GM18508 (cell line): Measurements from ENCODE around the gene LDLRAD1.
"Not testable (repeated sequence)": the region's sequence is repeated elsewhere in the genome, so short reads cannot be mapped to it uniquely, and the experiment has no call there.

ENCODE experiments used
- ATAC-seq: cut with Tn5 transposase; IDR thresholded peaks from one replicate; pipeline ENCODE4 v1.9.1; 2021; ENCODE audit warnings: moderate number of reproducible peaks; ENCODE audit not compliant: insufficient read depth, unreplicated experiment

The LDLRAD1 gene

DNA sequence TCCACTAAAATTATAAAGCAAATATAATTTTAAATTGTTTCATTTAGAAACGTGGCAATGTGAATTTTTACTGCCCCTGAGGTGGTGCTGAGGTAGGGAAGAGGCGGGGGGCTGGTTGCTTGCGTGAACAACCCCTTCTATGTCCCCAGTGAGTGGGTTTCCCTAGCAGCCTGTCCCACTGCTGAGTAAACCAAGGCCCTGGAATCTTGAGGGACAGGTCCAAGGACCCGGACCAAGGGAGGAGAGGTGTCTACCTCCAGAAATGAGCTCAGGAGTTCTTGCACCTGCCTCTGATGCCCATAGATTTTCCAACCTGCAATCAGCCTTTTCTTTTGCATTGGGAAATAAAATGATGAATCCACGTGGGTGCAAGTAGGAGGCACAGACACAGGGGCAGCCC is 649 bp upstream of the LDLRAD1 start:
- no peak for ATAC-seq

DNA sequence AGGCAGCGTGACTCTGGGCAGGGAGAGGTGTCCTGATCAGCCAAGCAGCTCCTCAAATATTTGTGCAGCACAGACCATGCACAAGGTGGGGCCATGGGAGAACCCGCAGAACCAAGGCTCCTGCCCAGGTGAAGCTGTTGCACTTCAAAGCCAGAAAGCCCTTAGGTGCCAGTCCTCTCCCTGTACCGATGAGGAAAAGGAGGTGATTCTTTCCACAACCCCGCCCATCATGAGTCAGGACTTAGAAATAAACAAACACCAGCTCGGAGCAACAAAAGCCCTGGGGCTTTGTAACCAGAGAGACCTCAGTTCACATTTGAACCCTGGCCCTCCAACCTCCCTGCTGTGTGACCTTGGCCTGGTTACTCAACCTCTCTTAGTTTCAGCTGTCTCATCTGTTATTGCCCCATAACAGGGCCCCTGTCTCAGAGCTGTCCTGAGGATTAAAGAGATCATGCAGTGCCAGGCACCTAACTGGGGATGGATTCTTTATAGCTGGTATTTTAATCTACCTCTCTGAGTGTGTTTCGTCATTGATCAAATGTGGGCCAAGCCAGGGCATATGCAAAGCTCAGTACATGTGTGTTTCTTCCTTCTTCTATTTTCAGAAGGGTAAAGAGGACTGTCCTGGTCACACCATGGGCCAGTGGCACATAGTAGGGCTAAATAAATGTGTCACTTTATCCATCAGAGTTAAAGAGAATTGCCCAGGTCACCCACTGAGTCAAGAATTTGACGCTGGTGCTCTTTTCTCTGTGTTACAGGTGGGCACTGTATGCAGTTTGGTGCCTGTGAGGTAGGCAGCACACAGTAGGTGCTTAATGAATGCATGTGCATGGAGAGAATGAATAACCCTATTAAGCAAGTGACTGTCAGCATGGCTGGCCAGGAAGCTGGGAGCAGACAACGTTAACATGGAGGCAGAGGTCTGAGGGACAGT is 1.4 kb downstream of the LDLRAD1 start:
- ATAC-seq, result no peak

GRCh38 chr1:54014009-54014629 is 3.9 kb downstream of the LDLRAD1 start:
- ATAC-seq, result no peak

DNA sequence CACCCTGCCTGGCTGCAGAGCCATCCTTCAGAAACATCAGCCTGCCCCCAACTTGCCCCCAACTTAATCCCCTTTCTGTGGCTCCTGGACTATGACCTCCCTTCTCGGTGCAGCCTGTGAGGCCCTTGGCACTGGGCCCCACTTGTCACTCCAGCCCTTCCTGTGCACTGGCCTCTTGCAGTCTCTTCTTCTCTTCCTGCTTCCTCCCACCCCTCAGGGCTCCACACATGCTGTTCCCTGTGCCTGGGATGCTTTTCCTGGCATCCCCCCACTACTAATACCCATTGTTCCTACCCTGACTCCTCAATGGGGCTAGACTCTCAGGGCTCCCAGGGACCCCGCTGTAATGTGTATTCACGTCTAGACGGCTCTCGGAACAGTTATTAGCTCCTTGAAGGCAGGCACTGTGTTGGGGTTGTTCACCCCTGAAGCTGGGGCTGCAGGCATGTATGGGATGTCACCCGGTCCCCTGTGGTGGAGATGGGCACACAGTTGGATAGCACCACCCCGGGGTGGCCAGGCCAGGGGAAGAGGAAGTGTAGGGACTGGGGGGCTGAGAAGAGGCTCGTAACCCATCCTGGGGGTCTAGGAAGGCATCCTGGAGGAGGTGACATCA is 4.5 kb downstream of the LDLRAD1 start:
- ATAC-seq, result no peak

DNA sequence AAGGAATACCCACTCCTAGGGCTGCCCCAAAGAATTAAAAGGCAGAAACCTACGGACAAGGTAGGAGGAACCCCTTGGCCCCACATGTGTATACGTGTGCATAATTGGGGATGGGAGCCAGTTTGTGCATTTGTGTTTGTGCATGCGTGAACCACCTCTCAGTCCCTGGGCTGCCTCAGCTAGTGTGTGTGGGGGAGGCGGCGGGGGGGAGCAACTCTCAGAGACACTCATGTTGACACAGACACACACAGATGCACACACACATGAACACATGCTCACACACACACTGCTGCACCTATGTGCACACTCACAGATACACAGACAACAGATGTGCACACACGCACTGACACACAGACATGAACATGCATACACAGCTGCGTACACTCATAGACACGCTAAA is 5.1 kb downstream of the LDLRAD1 start:
- ATAC-seq, result no peak

- ATAC-seq, result no peak
These were observed 6.0 kb downstream of the LDLRAD1 start for GRCh38 chr1:54012008-54012325.

DNA sequence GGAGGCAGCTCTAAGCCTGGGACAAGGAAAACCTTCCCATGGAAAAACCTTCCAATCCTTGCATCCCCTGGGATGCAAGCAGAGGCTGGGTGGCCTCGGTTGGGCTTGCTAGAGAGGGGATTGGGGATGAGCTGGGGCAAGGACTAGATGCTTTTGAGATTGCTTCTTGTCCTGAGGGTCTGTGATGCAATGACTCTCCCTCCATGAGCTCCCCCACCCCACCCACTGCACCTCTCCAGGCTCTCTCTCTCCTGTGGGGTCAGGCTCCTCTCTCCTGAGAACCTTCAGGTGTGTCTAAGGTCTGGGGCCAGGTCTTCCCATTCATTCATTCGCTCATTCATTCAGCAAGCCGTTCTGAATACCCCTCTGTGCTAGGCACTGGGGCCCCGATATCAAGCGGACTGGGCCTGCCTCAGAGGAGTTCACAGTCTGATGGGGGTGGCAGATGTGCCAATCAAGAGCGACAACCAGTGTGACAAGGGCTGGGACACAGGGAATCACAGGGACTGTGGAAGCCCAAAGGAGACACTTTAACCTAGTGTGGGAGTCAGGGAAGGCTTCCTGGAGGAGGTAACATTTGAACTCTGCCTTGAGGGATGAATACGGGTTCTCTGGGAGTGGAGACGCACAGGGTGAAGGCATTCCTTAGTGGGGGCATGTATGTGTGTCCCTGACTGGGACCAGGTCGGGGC is 6.5 kb downstream of the LDLRAD1 start:
- ATAC-seq, result no peak

DNA sequence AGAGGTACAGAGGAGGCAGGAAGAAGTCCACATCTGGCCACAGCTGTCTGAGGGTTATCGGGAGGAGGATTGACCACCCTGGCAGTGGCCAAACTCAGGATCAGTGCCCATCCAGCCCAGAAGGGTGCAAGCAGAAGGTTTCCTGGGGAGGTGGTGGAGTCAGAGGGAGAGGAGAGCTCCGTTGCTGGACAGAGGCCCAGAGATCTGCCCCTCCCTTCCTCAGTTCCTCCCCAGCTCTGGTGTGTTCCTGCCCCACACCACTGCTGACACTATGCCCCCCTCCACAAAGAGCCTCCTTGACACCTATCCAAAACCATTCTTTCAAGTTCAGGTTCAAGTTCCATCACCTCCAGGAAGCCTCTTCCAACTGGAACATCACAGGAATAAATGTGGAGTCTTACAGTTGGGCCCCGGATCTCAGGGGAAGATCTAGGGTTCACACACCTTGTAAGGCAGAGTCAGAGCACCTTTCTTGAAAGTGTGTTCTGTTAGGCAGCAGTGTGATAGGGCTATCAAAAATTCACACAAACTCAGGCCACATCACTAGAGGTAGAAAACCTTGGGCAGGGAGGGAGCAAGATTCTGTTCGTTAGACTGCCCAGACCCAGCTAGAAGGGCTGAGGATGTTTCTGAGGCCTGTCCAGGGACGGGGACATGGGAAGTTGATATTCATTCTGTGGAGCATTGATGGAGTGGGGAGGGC is 7.4 kb downstream of the LDLRAD1 start:
- ATAC-seq, result no peak

- ATAC-seq, result no peak
These were observed 8.6 kb downstream of the LDLRAD1 start for GRCh38 chr1:54009406-54009805.

DNA sequence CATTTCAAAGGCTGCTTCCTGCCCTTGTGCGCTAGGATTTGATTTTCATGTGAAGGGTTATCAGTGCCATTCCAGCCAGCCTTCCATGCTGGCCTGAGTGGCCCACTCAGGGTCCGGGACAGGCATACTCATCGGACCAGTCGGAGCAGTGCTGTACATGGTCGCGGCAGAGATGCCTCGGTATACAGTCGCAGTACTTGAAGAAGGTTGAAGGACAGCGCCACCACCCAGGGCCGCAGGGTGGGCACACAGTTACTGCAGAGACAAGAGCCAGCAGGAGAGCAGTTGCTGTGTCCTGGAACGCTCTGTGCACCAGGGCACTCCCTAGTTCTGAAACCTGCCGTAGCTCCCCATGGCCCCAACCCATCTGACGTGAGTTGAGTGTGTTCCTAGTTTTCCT is 9.1 kb downstream of the LDLRAD1 start:
- ATAC-seq, result no peak

GRCh38 chr1:54007613-54008012 is 10.4 kb downstream of the LDLRAD1 start:
- no peak for ATAC-seq

- no peak for ATAC-seq
These were observed 11.5 kb downstream of the LDLRAD1 start for GRCh38 chr1:54006508-54006907.

- ATAC-seq, result no peak
These were observed 13.4 kb downstream of the LDLRAD1 start for GRCh38 chr1:54004481-54005049.

DNA sequence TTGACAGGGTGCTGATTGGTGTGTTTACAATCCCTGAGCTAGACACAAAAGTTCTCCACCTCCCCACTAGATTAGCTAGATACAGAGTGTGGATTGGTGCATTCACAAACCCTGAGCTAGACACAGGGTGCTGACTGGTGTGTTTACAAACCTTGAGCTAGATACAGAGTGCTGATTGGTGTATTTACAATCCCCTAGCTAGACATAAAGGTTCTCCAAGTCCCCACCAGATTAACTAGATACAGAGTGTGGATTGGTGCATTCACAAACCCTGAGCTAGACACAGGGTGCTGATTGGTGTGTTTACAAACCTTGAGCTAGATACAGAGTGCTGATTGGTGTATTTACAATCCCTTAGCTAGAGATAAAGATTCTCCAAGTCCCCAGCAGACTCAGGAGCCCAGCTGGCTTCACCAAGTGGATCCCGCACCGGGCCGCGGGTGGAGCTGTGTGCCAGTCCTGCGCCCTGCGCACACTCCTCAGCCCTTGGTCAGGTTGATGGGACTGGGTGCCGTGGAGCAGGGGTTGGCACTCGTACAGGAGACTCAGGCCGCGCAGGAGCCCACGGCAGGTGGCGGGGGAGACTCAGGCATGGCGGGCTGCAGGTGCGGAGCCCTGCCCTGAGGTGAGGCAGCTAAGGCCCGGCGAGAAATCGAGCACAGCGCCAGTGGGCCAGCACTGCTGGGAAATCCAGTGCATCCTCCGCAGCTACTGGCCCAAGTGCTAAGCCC is 14.1 kb downstream of the LDLRAD1 start:
- ATAC-seq, result not testable (repeated sequence)

DNA sequence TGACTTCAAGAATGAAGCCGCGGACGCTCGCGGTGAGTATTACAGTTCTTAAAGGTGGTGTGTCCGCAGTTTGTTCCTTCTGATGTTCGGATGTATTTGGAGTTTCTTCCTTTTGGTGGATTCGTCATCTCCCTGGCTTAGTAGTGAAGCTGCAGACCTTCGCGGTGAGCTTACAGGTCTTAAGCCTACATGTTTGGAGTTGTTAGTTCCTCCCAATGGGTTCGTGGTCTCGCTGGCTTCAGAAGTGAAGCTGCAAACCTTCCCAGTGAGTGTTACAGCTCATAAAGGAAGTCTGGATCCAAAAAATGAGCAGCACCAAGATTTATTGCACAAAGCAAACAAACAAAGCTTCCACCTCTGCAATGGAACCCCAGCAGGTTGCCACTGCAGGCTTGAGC is 14.7 kb downstream of the LDLRAD1 start:
- no peak for ATAC-seq

DNA sequence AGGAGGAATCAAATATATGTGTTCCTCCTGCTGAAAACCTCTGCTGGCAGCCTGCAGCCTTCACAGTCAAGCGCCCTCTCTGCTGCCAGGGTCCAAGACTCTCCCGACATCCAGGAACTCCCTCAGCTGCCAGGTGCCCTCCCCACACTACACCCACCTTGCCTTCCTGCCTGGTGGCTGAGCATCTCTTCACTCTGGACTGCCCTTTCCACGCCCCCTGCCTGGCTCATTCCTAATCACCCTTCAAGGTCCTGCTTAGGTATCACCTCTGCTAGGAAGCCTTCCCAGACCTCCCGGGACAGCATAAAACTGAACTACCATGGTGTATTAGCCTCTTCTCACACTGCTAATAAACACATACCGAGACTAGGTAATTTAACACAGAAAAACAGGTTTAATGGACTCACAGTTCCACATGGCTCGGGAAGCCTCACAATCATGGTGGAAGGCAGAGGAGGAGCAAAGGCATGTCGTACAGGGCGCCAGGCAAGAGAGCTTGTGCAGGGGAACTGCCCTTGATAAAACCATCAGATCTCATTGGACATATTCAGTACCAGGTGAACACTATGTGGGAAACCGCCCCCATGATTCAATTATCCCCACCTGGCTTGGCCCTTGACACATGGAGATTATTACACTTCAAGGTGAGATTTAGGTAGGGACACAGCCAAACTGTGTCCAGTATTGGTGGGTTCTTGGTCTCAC is 15.3 kb downstream of the LDLRAD1 start:
- no peak for ATAC-seq

DNA sequence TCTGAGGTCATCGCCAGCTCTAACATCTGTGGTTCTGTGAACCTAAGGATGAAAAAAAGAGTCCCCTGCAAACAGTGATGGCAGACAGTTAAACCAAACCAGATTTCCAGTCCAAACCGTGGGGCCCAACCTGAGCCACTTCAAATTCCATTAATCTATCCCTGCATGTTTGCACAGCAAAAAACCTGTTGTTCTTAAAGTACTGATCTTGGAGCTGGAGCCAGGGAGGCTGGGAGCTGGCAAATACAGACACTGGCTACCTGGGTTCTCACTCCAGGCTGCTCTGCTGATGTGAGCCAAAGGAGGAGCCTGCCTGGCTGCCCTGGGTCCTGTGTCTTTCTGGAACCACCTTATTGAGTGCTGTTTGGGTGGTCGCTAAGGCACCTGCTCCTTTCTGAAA is 16.4 kb downstream of the LDLRAD1 start:
- no peak for ATAC-seq

DNA sequence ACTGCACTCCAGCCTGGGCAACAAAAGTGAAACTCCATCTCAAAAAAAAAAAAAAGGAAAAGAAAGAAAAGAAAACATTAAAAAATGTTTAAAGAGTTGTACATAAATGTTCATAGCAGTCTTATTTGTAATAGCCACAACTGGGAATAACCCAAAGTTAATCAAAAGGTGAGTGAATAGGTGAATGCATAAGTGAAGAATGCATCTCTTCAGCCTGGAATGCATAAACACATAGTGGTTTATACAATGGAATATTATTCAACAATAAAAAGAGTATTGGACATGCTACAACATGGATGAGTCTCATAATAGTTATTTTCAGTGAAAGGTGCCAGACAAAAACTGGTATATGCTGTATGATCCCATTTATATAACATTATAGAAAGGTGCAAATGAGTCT is 18.1 kb downstream of the LDLRAD1 start:
- no peak for ATAC-seq

DNA sequence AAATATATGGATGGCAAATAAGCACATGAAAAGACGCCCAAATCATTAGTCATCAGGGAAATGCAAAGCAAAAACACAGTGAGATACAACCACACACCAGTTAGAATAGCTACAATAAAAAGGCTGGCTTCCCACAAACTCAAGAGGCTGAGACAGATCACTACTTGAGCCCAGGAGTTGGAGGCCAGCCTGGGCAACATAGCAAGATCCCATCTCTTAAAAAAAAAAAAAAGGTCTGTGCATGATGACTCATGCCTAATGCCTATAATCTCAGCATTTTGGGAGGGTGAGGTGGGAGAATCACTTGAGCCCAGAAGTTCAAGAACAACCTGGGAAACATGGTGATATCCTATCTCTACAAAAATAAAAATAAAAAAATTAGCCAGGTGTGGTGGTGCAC is 19.8 kb downstream of the LDLRAD1 start:
- no peak for ATAC-seq
